Motor neuron (in vitro differentiated cells): ENCODE data around the gene MCF2L2. TPM values are rescaled to one million over a fixed set of nuclear protein-coding genes. Genes with fewer than 3 reads are reported as not detected.
"Not testable (repeated sequence)": the region's sequence is repeated elsewhere in the genome, so short reads cannot be mapped to it uniquely, and the experiment has no call there.

Source experiments
- ATAC-seq, 8 experiments: fragments of 200-7000 bp; cut with Tn5 transposase; replicated peaks in 6 of 8; 2 replicates each; pipeline ENCODE4 v1.8.0; 2021; ENCODE audit warnings: mild to moderate bottlenecking in 8 of 8, moderate library complexity in 8 of 8
- H3K27ac ChIP-seq, 2 donors: fragments of 250-450 bp; sonication (Bioruptor Pico); 2 replicates each; pipeline ENCODE4 v1.9.0; 2021; ENCODE audit warnings: antibody characterized with exemption in 2 of 2, mild to moderate bottlenecking in 2 of 2, moderate library complexity in 1 of 2
- H3K4me1 ChIP-seq, 2 donors: fragments of 250-450 bp; sonication (Bioruptor Pico); replicated peaks in 1 of 2; 2 replicates each; pipeline ENCODE4 v1.6.1; 2021; ENCODE audit warnings: antibody characterized with exemption in 2 of 2, mild to moderate bottlenecking in 2 of 2, moderate library complexity in 1 of 2
- H3K4me3 ChIP-seq, 5 donors: fragments of 250-450 bp; sonication (Bioruptor Pico); 2 replicates each; pipeline ENCODE4 v1.9.0; 2021; ENCODE audit warnings: antibody characterized with exemption in 5 of 5, mild to moderate bottlenecking in 5 of 5, moderate library complexity in 4 of 5
- WGBS, 10 experiments: fragments of 450-650 bp; shearing (Covaris generic); methylation state at CpG; one replicate each; pipeline ENCODE4 v1.0.0; 2022; 5-methylcytosine and 5-hydroxymethylcytosine counted together
- in situ Hi-C, 9 experiments: fragments of 400-800 bp; cut with MboI; loops; one replicate each; pipeline ENCODE4 v1.15.0; 2021; ENCODE audit warnings: low sequenced_read_pairs in 9 of 9, low pct_unique_long_range_greater_than_20kb in 2 of 9; ENCODE audit not compliant: unreplicated experiment in 9 of 9
- total RNA-seq, 8 experiments: library from RNA; unstranded; fragments of 300-600 nt; gene quantifications; 2 replicates each; pipeline versions ENCODE4 v1.2.3 to v1.2.4, GENCODE V29; 2022

Gene MCF2L2
- total RNA-seq, 8 experiments from 2014 or later: 0.81 to 16.4 (median 5.6) TPM

DNA sequence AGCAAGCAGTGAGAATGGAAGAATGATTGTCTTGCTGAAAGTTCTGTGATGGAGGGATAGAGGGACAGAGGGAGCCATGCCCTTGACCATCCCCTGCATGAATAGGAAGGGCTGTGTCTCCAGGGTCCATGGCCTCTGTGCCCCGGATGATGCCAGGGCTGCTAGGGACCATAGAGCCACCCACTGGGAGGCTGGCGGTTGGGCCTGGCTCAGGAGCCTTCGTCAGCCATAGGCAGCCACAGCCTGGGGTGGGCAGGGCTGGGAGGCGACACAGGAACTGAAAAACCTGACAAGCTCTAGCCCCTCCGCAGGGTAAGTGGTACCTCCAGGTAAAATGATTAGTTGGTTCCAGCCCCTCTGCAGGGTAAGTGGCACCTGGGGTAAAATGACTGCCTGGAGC, 246.8 kb downstream of the MCF2L2 start:
- Histone ChIP-seq H3K4me3 (no peak overlapping the region), H3K4me1 (peaks cover 12 to 15% of the 10 kb centered on the region in 2 donors), H3K27ac (no peak overlapping the region)
- ATAC-seq: no peak
- 47 to 100% (median 100%) methylated on average over 1 to 3 of the region's 5 CpGs; no CpG with 5 or more reads in 7 of the 10 experiments for WGBS, 10 experiments
- in situ Hi-C loops: loop anchor here in 2 of 9 experiments (10.0 to 25.0 kb wide), 2 partner anchors 203 to 206 kb away; no protein-coding TSS in a partner anchor

- Histone ChIP-seq H3K27ac (no peak overlapping the region), H3K4me3 (no peak overlapping the region), H3K4me1 (peaks cover 11 to 15% of the 10 kb centered on the region in 2 donors)
- no peak for ATAC-seq
- in situ Hi-C loops: loop anchor here in 2 of 9 experiments (10.0 to 25.0 kb wide), 2 partner anchors 204 to 206 kb away; no protein-coding TSS in a partner anchor
- 80% methylated on average over 1 of the region's 11 CpGs; no CpG with 5 or more reads in 8 of the 10 experiments for WGBS, 10 experiments
Measured at GRCh38 chr3:183180784-183181295, 247.6 kb downstream of the MCF2L2 start.

GRCh38 chr3:183180110-183180783, 248.2 kb downstream of the MCF2L2 start:
- 0 to 75% (median 18%) methylated on average over 1 to 8 of the region's 12 CpGs; no CpG with 5 or more reads in 4 of the 10 experiments for WGBS, 10 experiments
- peaks cover 7 to 15% of the 10 kb centered on the region in 2 donors for H3K4me1 ChIP-seq
- in situ Hi-C loops: loop anchor here in 2 of 9 experiments (10.0 to 25.0 kb wide), 2 partner anchors 205 to 207 kb away; no protein-coding TSS in a partner anchor
- H3K27ac ChIP-seq: no peak overlapping the region
- peak overlapping the region in 1 of 5 donors; percentile 4 for H3K4me3 ChIP-seq
- peak in 6 of 8 experiments; percentile 16 to 71 (median 66) for ATAC-seq

DNA sequence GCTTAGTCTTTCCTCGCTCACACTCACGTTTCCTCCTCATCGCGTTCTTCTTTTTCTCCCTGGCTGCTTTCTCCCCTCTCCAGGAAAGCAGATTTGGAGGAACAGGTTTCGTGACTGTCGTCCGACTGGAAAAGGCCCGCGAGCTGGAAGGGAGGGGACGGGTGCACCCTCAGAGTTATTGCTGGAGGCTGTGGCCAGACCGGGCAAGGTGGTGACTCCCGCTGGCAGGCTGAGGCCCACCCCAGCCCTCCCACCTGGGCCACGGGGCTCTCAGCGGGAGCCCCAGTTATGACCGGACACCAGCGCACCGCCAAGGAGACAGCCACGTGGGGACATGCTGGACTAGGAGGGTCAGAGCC, 248.9 kb downstream of the MCF2L2 start:
- Histone ChIP-seq H3K4me3 (peak overlapping the region in 4 of 5 donors; percentile 30 to 37 (median 34)), H3K4me1 (peaks cover 7 to 15% of the 10 kb centered on the region in 2 donors)
- not testable (repeated sequence) for H3K27ac ChIP-seq
- 0 to 60% (median 26%) methylated on average over 1 to 7 of the region's 18 CpGs; no CpG with 5 or more reads in 5 of the 10 experiments for WGBS, 10 experiments
- in situ Hi-C loops: loop anchor here in 1 of 9 experiments (25.0 kb wide), 1 partner anchor 208 kb away; no protein-coding TSS in a partner anchor
- peak in 6 of 8 experiments; percentile 3 to 47 (median 34) for ATAC-seq

- Histone ChIP-seq H3K27ac (no peak overlapping the region), H3K4me1 (peaks cover 7 to 15% of the 10 kb centered on the region in 2 donors), H3K4me3 (peak overlapping the region; percentile 13 to 37 (median 31))
- WGBS, 10 experiments: 0 to 14% (median 7%) methylated on average over 1 to 20 of the region's 68 CpGs; no CpG with 5 or more reads in 3 of the 10 experiments
- in situ Hi-C loops: loop anchor here in 1 of 9 experiments (25.0 kb wide), 1 partner anchor 208 kb away; no protein-coding TSS in a partner anchor
- peak; percentile 71 to 81 (median 76) for ATAC-seq
Measured at GRCh38 chr3:183178833-183179549, 249.4 kb downstream of the MCF2L2 start.

DNA sequence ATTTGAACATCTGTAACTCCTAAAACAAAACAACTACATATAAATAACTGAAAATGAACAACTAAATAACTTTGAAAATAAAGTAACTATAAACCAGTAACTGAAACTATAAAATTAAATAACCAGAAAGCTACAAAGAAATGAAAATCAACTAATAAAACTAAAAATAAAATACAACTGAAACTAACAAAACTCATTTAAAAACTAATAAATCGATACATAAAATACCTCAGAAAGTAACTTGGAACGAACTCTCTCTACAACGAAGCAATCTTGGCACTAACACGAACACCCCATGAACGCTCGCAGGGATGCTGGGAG, 249.9 kb downstream of the MCF2L2 start:
- H3K27ac ChIP-seq: no peak overlapping the region
- no peak for ATAC-seq
- H3K4me3 ChIP-seq: peak overlapping the region; percentile 13 to 37 (median 31)
- in situ Hi-C loops: loop anchor here in 1 of 9 experiments (25.0 kb wide), 1 partner anchor 209 kb away; no protein-coding TSS in a partner anchor
- 0 to 20% (median 6%) methylated on average over 3 to 6 of the region's 6 CpGs; no CpG with 5 or more reads in 1 of the 10 experiments for WGBS, 10 experiments
- peaks cover 7 to 15% of the 10 kb centered on the region in 2 donors for H3K4me1 ChIP-seq

GRCh38 chr3:183172051-183172639, 256.3 kb downstream of the MCF2L2 start:
- WGBS, 10 experiments: 13 to 100% (median 68%) methylated on average over 1 to 4 of the region's 5 CpGs; no CpG with 5 or more reads in 2 of the 10 experiments
- no peak for ATAC-seq
- H3K4me3 ChIP-seq: no peak overlapping the region
- in situ Hi-C loops: no loop called here
- H3K27ac ChIP-seq: no peak overlapping the region
- H3K4me1 ChIP-seq: no peaks in the 10 kb centered on the region

DNA sequence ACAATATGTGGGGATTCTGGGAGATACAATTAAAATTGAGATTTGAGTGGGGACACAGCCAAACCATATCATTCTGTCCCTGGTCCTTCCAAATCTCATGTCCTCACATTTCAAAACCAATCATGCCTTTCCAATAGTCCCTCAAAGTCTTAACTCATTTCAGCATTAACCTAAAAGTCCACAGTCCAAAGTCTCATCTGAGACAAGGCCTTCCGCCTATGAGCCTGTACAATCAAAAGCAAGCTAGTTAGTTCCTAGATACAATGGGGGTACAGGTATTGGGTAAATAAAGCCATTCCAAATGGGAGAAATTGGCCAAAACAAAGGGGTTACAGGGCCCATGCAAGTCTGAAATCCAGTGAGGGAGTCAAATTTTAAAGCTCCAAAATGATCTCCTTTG, 260.4 kb downstream of the MCF2L2 start:
- H3K27ac ChIP-seq, H3K4me1 ChIP-seq, in situ Hi-C loops, H3K4me3 ChIP-seq, ATAC-seq: not testable (repeated sequence)
- WGBS, 10 experiments: 0 to 100% (median 86%) methylated on average over 1 of the region's 1 CpG; no CpG with 5 or more reads in 3 of the 10 experiments

DNA sequence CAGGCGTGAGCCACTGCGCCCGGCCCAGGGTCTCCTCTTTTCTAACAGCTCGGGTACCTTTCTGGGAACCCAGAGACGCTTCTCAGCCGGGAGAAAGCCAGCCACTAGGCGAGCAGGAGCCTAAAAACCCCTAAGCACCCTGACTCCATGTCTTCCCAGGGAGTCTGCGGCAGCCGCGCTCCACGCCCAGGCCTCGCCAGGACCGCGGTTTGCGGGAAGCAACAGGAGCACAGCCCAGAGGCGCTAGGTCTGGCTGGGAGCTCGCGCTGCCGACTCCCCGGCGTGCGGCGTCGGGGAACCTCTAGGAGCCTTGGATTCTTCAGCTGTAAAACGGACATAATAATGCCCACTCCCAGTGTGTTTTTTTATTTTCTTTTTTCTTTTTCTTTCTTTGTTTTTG, 264.9 kb downstream of the MCF2L2 start:
- no peak overlapping the region for H3K27ac ChIP-seq
- in situ Hi-C loops: no loop called here
- 42 to 100% (median 96%) methylated on average over 1 to 21 of the region's 25 CpGs; no CpG with 5 or more reads in 1 of the 10 experiments for WGBS, 10 experiments
- H3K4me3 ChIP-seq: no peak overlapping the region
- no peaks in the 10 kb centered on the region for H3K4me1 ChIP-seq
- ATAC-seq: no peak

DNA sequence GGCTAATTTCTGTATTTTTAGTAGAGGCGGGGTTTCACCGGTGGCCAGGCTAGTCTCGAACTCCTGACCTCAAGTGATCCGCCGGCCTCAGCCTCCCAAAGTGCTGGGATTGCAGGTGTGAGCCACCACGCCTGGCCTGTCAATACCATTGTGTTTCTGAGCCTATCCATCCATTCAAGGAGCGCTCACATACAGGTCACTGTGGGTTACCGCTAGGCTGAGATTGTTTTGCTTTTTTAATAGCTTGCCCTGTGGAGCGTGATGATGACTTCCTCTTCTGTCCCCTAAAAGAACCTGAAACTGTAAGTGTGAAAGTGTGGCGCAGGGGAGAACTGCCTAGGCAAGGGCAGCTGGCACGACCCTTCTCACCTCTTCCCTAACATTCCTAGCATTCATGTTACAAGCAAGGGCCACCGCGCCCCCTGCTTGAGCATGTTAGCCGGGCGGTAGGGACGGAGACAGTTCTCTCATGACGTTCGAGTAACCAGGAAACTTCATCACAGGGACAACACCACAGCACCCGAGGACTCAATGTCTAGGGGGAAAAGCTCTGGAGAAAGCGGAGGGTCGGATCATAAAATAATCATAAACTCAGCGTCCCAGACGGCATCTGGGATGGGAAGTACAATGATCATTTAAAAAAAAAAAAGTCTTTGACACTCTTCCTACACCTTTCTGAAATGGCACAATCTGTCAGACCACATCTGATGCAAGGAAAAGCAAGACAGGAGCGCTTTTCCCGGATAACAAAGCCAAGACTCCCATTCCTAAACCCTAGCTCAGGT, 266.7 kb downstream of the MCF2L2 start:
- Histone ChIP-seq H3K4me1 (no peaks in the 10 kb centered on the region), H3K27ac (no peak overlapping the region), H3K4me3 (peak overlapping the region; percentile 27 to 44 (median 37))
- in situ Hi-C loops: no loop called here
- ATAC-seq: peak in 5 of 8 experiments; percentile 16 to 54 (median 28)
- WGBS, 10 experiments: 20 to 93% (median 37%) methylated on average over 1 to 21 of the region's 25 CpGs; no CpG with 5 or more reads in 1 of the 10 experiments

GRCh38 chr3:183160616-183161015, 267.8 kb downstream of the MCF2L2 start:
- Histone ChIP-seq H3K4me3 (no peak overlapping the region), H3K27ac (no peak overlapping the region), H3K4me1 (no peaks in the 10 kb centered on the region)
- no peak for ATAC-seq
- WGBS, 10 experiments: 35 to 100% (median 72%) methylated on average over 1 to 5 of the region's 5 CpGs; no CpG with 5 or more reads in 2 of the 10 experiments
- in situ Hi-C loops: no loop called here

DNA sequence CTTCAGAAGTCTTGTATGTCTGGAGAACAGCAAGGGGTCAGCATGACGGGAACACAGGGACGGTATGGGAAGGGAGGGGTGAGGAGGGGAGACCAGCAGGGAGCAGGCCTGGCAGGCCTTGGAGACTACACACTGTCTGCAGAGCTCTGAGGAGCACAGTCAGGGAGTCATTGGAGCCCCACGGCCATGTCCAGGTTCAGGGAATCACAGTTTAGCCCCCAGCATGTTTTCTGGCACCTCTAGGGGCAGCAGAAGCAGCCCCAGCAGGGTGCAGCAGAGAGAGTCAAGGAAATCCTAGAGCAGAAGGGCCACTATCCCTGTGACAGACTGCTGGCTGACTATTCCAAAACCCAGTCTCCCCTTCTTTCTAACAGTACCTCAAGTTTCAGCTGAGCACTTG, 269.1 kb downstream of the MCF2L2 start:
- ATAC-seq: peak in 1 of 8 experiments; percentile 19
- no peaks in the 10 kb centered on the region for H3K4me1 ChIP-seq
- WGBS, 10 experiments: 73 to 100% (median 86%) methylated on average over 1 to 2 of the region's 3 CpGs; no CpG with 5 or more reads in 7 of the 10 experiments
- in situ Hi-C loops: no loop called here
- no peak overlapping the region for H3K27ac ChIP-seq
- no peak overlapping the region for H3K4me3 ChIP-seq
